ENCODE measurements around the gene ZBTB11. TPM values are rescaled to one million over a fixed set of nuclear protein-coding genes. Genes with fewer than 3 reads are reported as not detected.

The ZBTB11 gene
- total and polyA plus RNA-seq, 2 experiments from 2014 or later, result 5.1 to 19.0 TPM

DNA sequence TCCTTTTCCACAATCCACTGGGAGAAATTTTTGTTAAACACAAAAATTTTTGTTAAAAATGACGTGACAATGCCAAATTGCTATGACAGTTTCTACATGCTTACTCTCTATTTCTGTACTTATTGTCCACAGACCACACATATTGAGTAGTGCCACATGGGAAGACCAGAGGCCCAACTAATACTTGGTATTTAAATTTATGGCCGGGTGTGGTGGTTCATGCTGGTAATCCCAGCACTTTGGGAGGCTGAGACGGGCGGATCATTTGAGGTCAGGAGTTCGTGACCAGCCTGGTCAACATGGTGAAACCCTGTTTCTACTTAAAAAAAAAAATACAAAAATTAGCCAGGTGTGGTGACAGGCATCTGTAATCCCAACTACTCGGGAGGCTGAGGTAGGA is 20.3 kb downstream of the ZBTB11 start:
- Histone ChIP-seq H3K27ac (no peak overlapping the region), H4K20me1 (ENCODE audit: insufficient read depth, poor library complexity, severe bottlenecking) (no peaks in the 10 kb centered on the region), H3K9me3 (ENCODE audit: low read depth) (no peaks in the 10 kb centered on the region), H3K9me2 (replicated peaks; ENCODE audit: insufficient read depth) (no peaks in the 10 kb centered on the region), H3K27me3 (no peaks in the 10 kb centered on the region), H3K79me2 (no peaks in the 10 kb centered on the region), H3K36me3 (replicated peaks; ENCODE audit: insufficient read depth, low read depth) (no peaks in the 10 kb centered on the region), H3K4me2 (no peak overlapping the region), H2AFZ (no peak overlapping the region), H3K4me1 (ENCODE audit: insufficient read depth) (no peaks in the 10 kb centered on the region), H3K4me3 (no peak overlapping the region)
- TF ChIP-seq EZH2phosphoT487 (IDR thresholded peaks at IDR 0.05; ENCODE audit: low read depth, severe bottlenecking, unreplicated experiment), result no peak
- TF ChIP-seq, protein P1, sequence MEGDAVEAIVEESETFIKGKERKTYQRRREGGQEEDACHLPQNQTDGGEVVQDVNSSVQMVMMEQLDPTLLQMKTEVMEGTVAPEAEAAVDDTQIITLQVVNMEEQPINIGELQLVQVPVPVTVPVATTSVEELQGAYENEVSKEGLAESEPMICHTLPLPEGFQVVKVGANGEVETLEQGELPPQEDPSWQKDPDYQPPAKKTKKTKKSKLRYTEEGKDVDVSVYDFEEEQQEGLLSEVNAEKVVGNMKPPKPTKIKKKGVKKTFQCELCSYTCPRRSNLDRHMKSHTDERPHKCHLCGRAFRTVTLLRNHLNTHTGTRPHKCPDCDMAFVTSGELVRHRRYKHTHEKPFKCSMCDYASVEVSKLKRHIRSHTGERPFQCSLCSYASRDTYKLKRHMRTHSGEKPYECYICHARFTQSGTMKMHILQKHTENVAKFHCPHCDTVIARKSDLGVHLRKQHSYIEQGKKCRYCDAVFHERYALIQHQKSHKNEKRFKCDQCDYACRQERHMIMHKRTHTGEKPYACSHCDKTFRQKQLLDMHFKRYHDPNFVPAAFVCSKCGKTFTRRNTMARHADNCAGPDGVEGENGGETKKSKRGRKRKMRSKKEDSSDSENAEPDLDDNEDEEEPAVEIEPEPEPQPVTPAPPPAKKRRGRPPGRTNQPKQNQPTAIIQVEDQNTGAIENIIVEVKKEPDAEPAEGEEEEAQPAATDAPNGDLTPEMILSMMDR (IDR thresholded peaks at IDR 0.05; ENCODE audit: poor library complexity), result no peak
- TF ChIP-seq EZH2 (IDR thresholded peaks at IDR 0.05; ENCODE audit: borderline replicate concordance), result no peak
- no peak for DNase-seq (ENCODE audit: low spot score)
- WGBS (ENCODE audit: low lambda C conversion rate, missing lambda C conversion rate), result 92% methylated on average over 6 of the region's 6 CpGs

DNA sequence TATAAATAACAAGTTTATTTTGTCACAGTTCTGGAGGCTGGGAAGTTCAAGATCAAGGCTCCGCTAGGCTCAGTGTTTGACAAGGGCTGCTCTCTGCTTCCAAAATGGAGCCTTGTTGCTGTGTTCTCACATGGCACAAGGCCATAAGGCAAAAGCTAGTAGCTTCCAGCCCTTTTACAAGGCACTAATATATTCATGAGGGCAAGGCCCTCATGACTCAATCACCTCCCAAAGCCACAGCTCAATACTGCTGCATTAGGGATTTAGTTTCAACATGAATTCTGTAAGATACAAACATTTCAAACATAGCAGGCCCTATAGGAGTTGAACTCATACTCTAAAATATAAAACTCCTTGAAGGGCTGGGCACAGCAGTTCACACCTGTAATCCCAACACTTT is 30.2 kb downstream of the ZBTB11 start:
- TF ChIP-seq EZH2phosphoT487 (IDR thresholded peaks at IDR 0.05; ENCODE audit: low read depth, severe bottlenecking, unreplicated experiment) (no peak), EZH2 (IDR thresholded peaks at IDR 0.05; ENCODE audit: borderline replicate concordance) (no peak)
- TF ChIP-seq, protein P1 (IDR thresholded peaks at IDR 0.05; ENCODE audit: poor library complexity), result no peak
- no peaks in the 10 kb centered on the region for H3K79me2 ChIP-seq
- H3K27ac ChIP-seq, result no peak overlapping the region
- H3K36me3 ChIP-seq (replicated peaks; ENCODE audit: insufficient read depth, low read depth), result no peaks in the 10 kb centered on the region
- H2AFZ ChIP-seq, result no peak overlapping the region
- no peak overlapping the region for H3K4me3 ChIP-seq
- H4K20me1 ChIP-seq (ENCODE audit: insufficient read depth, poor library complexity, severe bottlenecking), result no peaks in the 10 kb centered on the region
- H3K9me3 ChIP-seq (ENCODE audit: low read depth), result no peaks in the 10 kb centered on the region
- DNase-seq (ENCODE audit: low spot score), result no peak
- H3K4me1 ChIP-seq (ENCODE audit: insufficient read depth), result peaks cover 4% of the 10 kb centered on the region
- no peaks in the 10 kb centered on the region for H3K9me2 ChIP-seq (replicated peaks; ENCODE audit: insufficient read depth)
- no peak overlapping the region for H3K4me2 ChIP-seq
- H3K27me3 ChIP-seq, result no peaks in the 10 kb centered on the region
- 100% methylated on average over 1 of the region's 1 CpG for WGBS (ENCODE audit: low lambda C conversion rate, missing lambda C conversion rate)

DNA sequence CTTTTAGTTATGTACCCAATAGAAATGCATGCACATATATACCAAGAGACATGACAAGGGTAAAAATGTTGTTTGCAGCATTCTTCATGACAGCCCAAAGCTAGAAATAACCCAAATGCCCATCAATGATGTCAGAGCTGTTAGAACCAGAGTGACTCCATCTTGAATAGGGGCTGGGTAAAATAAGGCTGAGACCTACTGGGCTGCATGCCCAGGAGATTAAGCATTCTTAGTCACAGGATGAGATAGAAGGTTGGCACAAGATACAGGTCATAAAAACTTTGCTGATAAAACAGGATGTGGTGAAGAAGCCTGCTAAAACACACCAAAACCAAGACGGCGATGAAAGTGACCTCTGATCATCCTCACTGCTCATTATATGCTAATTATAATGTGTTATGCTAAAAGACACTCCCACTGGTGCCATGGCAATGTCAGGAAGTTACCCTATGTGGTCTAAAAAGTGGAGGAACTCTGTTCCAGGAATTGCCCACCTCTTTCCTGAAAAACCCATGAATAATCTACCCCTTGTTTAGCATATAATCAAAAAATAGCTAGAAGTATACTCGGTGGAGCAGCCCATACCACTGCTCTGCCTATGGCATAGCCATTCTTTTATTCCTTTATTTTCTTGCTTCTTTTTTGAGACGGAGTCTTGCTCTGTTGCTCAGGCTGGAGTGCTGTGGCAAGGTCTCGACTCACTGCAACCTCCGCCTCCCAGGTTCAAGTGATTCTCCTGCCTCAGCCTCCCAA is 32.9 kb downstream of the ZBTB11 start:
- Histone ChIP-seq H3K4me3 (no peak overlapping the region), H3K79me2 (no peaks in the 10 kb centered on the region), H3K4me2 (no peak overlapping the region), H3K27me3 (no peaks in the 10 kb centered on the region), H4K20me1 (ENCODE audit: insufficient read depth, poor library complexity, severe bottlenecking) (no peaks in the 10 kb centered on the region), H3K9me2 (replicated peaks; ENCODE audit: insufficient read depth) (no peaks in the 10 kb centered on the region), H3K27ac (no peak overlapping the region), H3K36me3 (replicated peaks; ENCODE audit: insufficient read depth, low read depth) (no peaks in the 10 kb centered on the region), H2AFZ (no peak overlapping the region), H3K9me3 (ENCODE audit: low read depth) (no peaks in the 10 kb centered on the region), H3K4me1 (ENCODE audit: insufficient read depth) (peaks cover 10% of the 10 kb centered on the region)
- WGBS (ENCODE audit: low lambda C conversion rate, missing lambda C conversion rate), result 87% methylated on average over 6 of the region's 6 CpGs
- TF ChIP-seq EZH2 (IDR thresholded peaks at IDR 0.05; ENCODE audit: borderline replicate concordance) (no peak), EZH2phosphoT487 (IDR thresholded peaks at IDR 0.05; ENCODE audit: low read depth, severe bottlenecking, unreplicated experiment) (no peak)
- TF ChIP-seq, protein P1 (IDR thresholded peaks at IDR 0.05; ENCODE audit: poor library complexity), result no peak
- DNase-seq (ENCODE audit: low spot score), result no peak

All from hepatocyte (in vitro differentiated cells).